Uterus (tissue), 2 donors: ENCODE data around the gene PARD3.

Experiments
- CTCF ChIP-seq, 4 experiments: fragments of 200-600 bp in 2 of 4; fragments of 450-650 bp in 2 of 4; sonication (generic) in 2 of 4; IDR thresholded peaks; one replicate each; pipeline ENCODE4 v1.5.1; 2016 to 2019; ENCODE audit warnings: antibody characterized with exemption in 4 of 4, mild to moderate bottlenecking in 2 of 4, moderate library complexity in 1 of 4
- POLR2A ChIP-seq, 2 donors: fragments of 450-650 bp; IDR thresholded peaks; one replicate each; pipeline ENCODE4 v1.6.1; 2016; ENCODE audit warnings: antibody characterized with exemption in 2 of 2, mild to moderate bottlenecking in 1 of 2, moderate library complexity in 1 of 2

GRCh38 chr10:34359435-34359813 is 455.7 kb downstream of the PARD3 start:
- no peak for TF ChIP-seq CTCF (IDR thresholded peaks at IDR 0.05)
- no peak for TF ChIP-seq POLR2A (IDR thresholded peaks at IDR 0.05)
